ENCODE measurements around the gene EDEM1.

Gene EDEM1

DNA sequence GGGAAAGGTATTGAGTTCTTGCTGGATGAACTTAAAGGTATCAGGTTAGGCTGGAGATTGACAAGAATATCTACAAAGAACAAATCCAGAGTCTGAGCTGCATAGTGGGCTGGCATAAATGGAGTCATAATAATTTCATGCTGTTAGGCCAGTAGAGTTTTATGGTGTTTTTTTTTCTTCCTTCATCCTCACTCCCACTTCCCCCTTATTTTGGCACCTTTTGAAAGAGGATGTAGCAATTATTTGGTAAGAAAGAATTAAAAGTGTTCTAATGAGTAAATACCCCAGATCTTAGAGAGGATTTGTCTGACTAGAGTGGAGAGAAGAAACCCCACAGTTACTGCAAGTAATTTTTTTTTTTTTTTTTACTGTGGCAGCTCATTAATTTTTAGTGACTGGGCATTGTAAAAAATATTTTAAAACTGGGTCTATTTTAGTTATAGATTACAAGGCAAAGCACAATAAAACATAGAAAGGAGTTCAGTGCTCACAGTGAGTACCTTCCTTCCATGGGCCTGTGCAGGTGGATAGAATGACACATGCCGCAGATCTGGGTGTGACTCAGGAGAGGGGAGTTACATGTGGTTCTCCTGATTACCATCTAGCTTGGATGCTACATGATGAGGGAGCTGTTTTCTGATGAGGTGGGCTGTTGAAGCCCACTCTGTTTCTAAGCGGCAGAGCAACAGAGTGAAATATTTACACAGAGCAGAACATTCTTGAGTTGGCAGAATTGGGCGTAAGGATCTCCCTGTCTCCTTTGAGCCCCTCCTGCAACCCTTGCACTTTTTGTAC is 5.3 kb downstream of the EDEM1 start:
- no peak overlapping the region for H3K4me3 ChIP-seq (ENCODE audit: severe bottlenecking)
- no peaks in the 10 kb centered on the region for H3K9me3 ChIP-seq (ENCODE audit: severe bottlenecking)
- H3K4me1 ChIP-seq (ENCODE audit: insufficient read depth, poor library complexity, severe bottlenecking): peaks cover 66% of the 10 kb centered on the region
- TF ChIP-seq, protein P1, sequence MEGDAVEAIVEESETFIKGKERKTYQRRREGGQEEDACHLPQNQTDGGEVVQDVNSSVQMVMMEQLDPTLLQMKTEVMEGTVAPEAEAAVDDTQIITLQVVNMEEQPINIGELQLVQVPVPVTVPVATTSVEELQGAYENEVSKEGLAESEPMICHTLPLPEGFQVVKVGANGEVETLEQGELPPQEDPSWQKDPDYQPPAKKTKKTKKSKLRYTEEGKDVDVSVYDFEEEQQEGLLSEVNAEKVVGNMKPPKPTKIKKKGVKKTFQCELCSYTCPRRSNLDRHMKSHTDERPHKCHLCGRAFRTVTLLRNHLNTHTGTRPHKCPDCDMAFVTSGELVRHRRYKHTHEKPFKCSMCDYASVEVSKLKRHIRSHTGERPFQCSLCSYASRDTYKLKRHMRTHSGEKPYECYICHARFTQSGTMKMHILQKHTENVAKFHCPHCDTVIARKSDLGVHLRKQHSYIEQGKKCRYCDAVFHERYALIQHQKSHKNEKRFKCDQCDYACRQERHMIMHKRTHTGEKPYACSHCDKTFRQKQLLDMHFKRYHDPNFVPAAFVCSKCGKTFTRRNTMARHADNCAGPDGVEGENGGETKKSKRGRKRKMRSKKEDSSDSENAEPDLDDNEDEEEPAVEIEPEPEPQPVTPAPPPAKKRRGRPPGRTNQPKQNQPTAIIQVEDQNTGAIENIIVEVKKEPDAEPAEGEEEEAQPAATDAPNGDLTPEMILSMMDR (IDR thresholded peaks at IDR 0.05; ENCODE audit: poor library complexity, severe bottlenecking): no peak
- DNase-seq (ENCODE audit: low spot score) (no peak), ATAC-seq (ENCODE audit: low read depth) (no peak)
- H3K36me3 ChIP-seq (ENCODE audit: low read depth): peaks cover 69% of the 10 kb centered on the region
- no peaks in the 10 kb centered on the region for H3K27me3 ChIP-seq (ENCODE audit: insufficient read depth, poor library complexity, severe bottlenecking)
- peak overlapping the region; percentile 99 for H3K27ac ChIP-seq (ENCODE audit: poor library complexity, severe bottlenecking)

DNA sequence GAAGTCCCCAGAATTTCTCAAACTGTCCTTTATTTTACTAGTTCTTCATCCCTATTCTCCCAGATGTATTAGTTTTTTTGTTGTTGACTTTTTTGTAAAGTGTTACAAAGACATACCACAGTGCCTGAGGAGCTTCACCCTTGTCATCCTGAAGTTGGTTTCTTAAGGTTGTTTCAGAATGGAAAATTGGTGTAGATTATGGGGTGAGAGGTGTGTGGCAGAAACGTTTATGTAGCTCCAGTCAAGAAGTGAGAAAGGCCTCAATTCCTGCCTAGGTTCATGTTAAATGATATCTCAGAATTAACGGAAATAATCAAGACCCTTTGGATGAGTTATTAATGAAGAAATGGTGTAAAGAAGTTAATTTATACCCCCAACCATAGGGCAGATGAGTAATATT is 6.8 kb downstream of the EDEM1 start:
- DNase-seq (ENCODE audit: low spot score) (no peak), ATAC-seq (ENCODE audit: low read depth) (no peak)
- peaks cover 80% of the 10 kb centered on the region for H3K36me3 ChIP-seq (ENCODE audit: low read depth)
- H3K27ac ChIP-seq (ENCODE audit: poor library complexity, severe bottlenecking): peak overlapping the region; percentile 99
- peaks cover 76% of the 10 kb centered on the region for H3K4me1 ChIP-seq (ENCODE audit: insufficient read depth, poor library complexity, severe bottlenecking)
- TF ChIP-seq, protein P1 (IDR thresholded peaks at IDR 0.05; ENCODE audit: poor library complexity, severe bottlenecking): no peak
- no peaks in the 10 kb centered on the region for H3K9me3 ChIP-seq (ENCODE audit: severe bottlenecking)
- H3K4me3 ChIP-seq (ENCODE audit: severe bottlenecking): no peak overlapping the region
- H3K27me3 ChIP-seq (ENCODE audit: insufficient read depth, poor library complexity, severe bottlenecking): no peaks in the 10 kb centered on the region

DNA sequence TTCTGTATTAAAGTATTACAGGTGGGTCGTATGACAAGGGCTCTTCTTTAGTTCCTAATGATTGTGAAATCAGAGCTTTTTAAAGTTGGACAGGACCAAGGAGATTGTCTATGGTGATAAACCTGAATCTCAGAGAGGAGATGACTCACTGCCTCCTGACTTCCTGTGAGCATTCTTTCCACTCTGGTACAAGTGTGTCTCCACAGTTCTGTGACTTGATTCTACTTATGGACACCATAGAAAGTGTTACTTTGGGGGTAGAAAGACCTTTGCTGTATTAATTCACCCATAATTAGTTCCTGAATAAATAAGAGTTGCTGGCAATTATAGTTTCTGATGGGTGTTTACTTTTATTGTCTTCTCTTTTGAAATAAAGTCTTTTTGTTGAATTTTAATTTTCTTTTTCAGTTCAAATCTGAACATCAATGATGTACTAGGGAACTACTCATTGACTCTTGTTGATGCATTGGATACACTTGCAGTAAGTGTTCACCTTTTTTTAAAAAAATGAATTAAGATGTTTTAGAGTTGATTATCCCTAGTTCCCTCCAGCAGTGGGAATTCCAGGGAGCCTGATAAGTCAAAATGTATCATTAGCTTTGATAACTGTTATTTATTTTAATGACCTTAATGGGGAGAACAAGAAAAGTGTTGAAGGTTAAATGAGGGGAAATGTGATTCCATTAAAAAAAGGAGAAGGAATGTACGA is 7.4 kb downstream of the EDEM1 start:
- Histone ChIP-seq H3K27ac (ENCODE audit: poor library complexity, severe bottlenecking) (peak overlapping the region; percentile 99), H3K9me3 (ENCODE audit: severe bottlenecking) (no peaks in the 10 kb centered on the region), H3K36me3 (ENCODE audit: low read depth) (peaks cover 80% of the 10 kb centered on the region), H3K4me3 (ENCODE audit: severe bottlenecking) (no peak overlapping the region), H3K27me3 (ENCODE audit: insufficient read depth, poor library complexity, severe bottlenecking) (no peaks in the 10 kb centered on the region), H3K4me1 (ENCODE audit: insufficient read depth, poor library complexity, severe bottlenecking) (peaks cover 76% of the 10 kb centered on the region)
- TF ChIP-seq, protein P1 (IDR thresholded peaks at IDR 0.05; ENCODE audit: poor library complexity, severe bottlenecking): no peak
- DNase-seq (ENCODE audit: low spot score) (no peak), ATAC-seq (ENCODE audit: low read depth) (peak; percentile 70)

DNA sequence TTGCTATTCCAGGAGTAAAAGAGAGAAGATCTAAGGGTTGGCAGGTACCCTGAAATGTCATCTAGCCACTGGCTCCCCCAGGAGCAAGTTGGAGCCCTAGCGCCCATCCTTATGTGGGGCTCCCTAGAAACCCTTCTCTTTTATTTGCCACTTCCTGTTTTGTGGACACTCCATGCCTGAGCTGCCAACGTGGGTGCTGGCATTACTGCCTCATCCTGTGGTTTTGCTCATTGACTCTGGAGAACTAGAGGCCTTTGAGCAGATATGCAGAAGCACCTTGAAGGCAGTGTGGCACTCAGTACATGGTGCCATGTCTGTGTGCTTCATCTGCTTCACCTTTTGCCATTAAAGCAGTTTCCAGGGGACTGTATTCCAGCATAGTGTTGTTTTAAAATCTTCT is 8.1 kb downstream of the EDEM1 start:
- H3K4me1 ChIP-seq (ENCODE audit: insufficient read depth, poor library complexity, severe bottlenecking): peaks cover 70% of the 10 kb centered on the region
- H3K27me3 ChIP-seq (ENCODE audit: insufficient read depth, poor library complexity, severe bottlenecking): no peaks in the 10 kb centered on the region
- peak; percentile 6; the same call in 1 of the 3 replicates for ATAC-seq (ENCODE audit: low read depth)
- peaks cover 80% of the 10 kb centered on the region for H3K36me3 ChIP-seq (ENCODE audit: low read depth)
- no peaks in the 10 kb centered on the region for H3K9me3 ChIP-seq (ENCODE audit: severe bottlenecking)
- no peak overlapping the region for H3K4me3 ChIP-seq (ENCODE audit: severe bottlenecking)
- TF ChIP-seq, protein P1 (IDR thresholded peaks at IDR 0.05; ENCODE audit: poor library complexity, severe bottlenecking): no peak
- H3K27ac ChIP-seq (ENCODE audit: poor library complexity, severe bottlenecking): peak overlapping the region; percentile 99
- no peak for DNase-seq (ENCODE audit: low spot score)
